SH-SY5Y (cell line): ENCODE data around the gene ESR2.

Source experiments
- GATA2 ChIP-seq: IDR thresholded peaks from 2 replicates; pipeline ENCODE4 v1.6.1; 2011; ENCODE audit warnings: mild to moderate bottlenecking, low read depth, low read length
- GATA3 ChIP-seq: IDR thresholded peaks from 2 replicates; pipeline ENCODE4 v1.6.1; 2011; ENCODE audit warnings: low read depth, mild to moderate bottlenecking, low read length, moderate library complexity

Gene ESR2

GRCh38 chr14:64184103-64184729, 110.0 kb downstream of the ESR2 start:
- TF ChIP-seq GATA2 (no peak), GATA3 (no peak)

GRCh38 chr14:64178814-64179213, 115.4 kb downstream of the ESR2 start:
- no peak for TF ChIP-seq GATA2
- TF ChIP-seq GATA3: no peak

DNA sequence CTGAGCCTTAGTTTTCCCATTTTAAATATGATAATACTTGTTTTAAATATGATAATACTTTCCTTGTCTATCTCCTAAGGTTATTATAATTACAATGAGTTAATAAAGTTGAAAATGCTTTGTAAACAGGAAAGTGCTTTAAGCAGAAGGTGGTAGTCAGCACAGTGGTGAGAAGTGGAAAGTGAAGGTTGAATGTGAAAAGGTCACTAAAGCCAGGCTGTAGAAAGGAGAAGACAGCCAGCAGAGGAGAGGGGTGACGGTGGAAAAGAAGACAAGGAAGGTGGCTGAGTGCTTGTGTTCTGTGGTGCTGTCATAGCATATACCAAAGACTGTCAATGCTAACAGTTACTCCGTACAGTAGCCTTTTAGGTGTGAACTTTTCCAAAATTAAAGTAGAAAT, 117.8 kb downstream of the ESR2 start:
- TF ChIP-seq GATA2 (no peak), GATA3 (no peak)

- no peak for TF ChIP-seq GATA3
- no peak for TF ChIP-seq GATA2
Measured at GRCh38 chr14:64174922-64175782, 119.0 kb downstream of the ESR2 start.

DNA sequence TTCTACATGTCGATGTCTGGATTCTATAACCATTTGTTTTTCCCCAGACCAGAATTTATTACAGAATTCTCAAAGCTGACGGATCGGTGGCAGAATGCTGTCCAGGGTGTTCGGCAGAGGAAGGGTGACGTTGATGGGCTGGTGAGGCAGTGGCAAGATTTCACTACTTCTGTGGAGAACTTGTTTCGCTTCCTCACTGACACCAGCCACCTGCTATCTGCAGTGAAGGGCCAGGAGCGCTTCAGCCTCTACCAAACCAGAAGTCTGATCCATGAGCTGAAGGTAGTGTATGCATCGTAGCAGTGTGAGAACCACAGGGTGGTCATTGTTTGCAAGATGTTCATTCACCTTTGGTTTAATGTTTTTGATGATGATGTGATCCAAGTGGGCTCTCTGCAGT, 124.0 kb downstream of the ESR2 start:
- no peak for TF ChIP-seq GATA3
- TF ChIP-seq GATA2: no peak

DNA sequence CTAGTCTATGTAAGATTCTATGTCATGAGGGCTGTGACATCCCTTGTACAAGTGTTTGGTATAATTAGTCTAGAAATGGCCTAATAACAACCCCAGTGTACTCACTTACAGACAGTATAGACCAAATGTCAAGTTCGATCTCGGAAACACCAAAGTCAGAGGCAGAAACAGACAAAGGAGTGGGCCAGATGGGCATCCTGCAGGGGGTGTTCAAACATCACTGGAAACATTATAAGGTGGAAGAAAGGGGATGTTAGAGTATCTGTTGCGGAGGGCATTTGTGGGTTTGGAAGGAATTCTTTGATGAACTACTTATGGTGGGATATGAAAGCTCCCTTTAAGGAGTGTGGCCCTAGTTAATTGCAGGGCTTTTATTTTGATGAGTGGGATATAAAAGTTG, 134.6 kb downstream of the ESR2 start:
- no peak for TF ChIP-seq GATA2
- no peak for TF ChIP-seq GATA3

GRCh38 chr14:64158608-64159007, 135.6 kb downstream of the ESR2 start:
- TF ChIP-seq GATA2: no peak
- no peak for TF ChIP-seq GATA3

GRCh38 chr14:64149921-64150320, 144.2 kb downstream of the ESR2 start:
- no peak for TF ChIP-seq GATA2
- TF ChIP-seq GATA3: no peak

DNA sequence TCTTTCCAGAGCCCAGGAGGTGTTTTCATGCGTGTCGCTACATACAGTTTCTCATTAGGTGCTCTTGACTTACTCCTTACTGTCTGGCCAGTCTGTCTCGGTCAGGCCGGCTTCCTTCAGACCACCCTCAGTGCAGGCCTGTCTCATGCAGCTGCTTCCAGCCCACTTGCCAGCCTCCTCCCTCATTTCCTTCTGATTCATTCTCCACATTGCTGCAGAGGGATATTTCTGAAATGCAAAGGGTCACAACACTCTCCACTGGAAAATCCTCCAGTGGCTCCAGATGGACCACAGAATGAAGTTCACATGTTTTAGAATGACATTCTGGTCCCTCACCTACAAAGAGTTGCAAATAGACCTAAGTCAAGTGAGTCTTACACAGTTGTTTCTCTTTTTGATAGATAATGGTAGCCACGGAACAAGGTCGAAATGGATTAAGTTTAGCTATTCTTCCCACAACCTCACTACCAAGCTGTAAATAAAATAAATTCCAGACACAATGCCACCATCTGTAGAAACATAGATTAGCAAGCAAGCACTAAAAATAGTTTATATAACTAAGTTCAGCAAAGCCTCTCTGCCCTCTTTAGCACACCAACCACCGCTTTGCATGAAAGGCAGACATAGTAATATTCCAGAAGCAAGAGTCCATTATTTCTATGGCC, 146.9 kb downstream of the ESR2 start:
- no peak for TF ChIP-seq GATA3
- TF ChIP-seq GATA2: no peak

DNA sequence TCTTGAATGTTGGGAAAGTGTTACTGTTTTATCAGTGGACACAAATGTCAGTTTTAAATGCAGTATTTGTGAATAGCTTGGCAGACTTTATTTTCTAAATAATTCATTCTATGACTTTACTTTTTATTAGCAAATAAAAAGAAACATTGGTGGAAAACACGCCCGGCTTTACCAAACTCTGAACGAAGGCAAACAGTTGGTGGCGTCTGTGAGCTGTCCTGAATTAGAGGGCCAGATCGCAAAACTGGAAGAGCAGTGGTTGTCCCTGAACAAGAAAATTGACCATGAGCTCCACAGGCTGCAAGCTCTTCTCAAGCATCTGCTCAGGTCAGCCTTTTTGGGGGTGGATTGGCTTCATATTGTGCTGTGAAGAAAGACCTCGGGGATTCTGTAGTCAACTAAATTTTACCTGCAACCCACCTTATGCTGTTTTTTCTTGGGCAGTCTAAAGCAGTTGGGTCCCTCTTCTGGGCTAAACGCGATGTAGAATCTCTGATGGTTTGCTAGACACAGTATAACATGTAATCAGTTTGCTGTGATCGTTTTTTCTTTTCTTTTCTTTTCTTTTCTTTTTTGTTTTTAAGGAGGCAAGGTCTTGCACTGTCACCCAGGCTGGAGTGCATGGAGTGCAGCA, 156.4 kb downstream of the ESR2 start:
- TF ChIP-seq GATA3: no peak
- no peak for TF ChIP-seq GATA2

GRCh38 chr14:64126548-64126947, 167.6 kb downstream of the ESR2 start:
- TF ChIP-seq GATA2 (no peak), GATA3 (no peak)

- TF ChIP-seq GATA3 (no peak), GATA2 (no peak)
Measured at GRCh38 chr14:64125270-64125669, 168.9 kb downstream of the ESR2 start.

DNA sequence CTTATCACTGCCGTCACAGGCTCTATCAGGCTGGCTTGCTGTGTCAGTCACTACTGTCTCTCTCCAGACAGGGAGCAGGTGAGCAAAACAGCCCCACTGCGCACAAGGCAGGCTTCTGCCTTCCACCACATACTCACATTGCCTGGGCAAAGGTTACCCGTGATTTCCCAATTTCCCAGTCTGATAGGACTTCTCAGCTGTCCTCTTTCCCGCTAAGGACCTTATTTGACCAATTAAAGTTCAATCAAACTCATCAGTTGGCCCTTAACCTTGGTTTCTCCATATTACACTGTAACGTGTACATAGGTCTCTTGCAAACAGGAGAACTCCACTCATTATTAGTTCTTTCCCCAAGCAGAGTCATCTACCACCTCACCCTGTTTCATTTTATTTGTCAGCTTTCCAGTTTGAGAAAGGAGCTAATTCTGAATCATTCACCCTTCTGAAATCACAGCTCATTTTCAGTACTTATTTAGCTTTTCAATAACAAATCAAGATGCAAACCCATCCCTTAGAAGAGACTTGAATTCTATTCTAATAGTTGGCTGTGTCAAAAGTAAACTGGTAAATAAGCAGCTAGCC, 170.8 kb downstream of the ESR2 start:
- TF ChIP-seq GATA2: no peak
- TF ChIP-seq GATA3: no peak

GRCh38 chr14:64119980-64120379, 174.2 kb downstream of the ESR2 start:
- TF ChIP-seq GATA3 (no peak), GATA2 (no peak)

DNA sequence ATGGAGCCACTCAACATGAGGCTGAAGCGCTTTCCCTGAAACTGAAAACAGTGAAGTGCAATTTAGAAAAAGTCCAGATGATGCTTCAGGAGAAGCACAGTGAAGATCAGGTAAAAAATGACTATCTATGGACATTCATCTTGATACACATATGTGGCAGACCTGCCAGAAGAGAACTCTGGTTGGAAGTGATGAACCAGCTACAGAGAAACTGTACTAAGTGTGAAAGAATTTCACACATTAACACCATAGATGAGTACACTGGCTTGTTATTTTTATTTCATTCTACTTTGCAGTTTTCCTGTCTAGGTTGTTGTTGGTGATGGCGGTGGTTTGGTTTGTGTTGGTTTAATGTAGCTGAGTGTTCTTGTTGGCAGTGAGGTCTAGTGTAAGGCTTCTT, 174.7 kb downstream of the ESR2 start:
- TF ChIP-seq GATA3: no peak
- TF ChIP-seq GATA2: no peak
